Calu3 (cell line): ENCODE data around the gene EBF4. TPM values are rescaled to one million over a fixed set of nuclear protein-coding genes. Genes with fewer than 3 reads are reported as not detected.

Source experiments
- BruUV-seq: library from RNA; stranded (reverse); fragments of 400-500 nt; replicated peaks from 2 replicates; lab custom pipeline; 2021; lab: Mats Ljungman, UMichigan
- CTCF ChIA-PET: fragments of 300-600 bp; sonication (Branson Sonifier 250); formaldehyde crosslinking; loops from one replicate; lab custom pipeline; 2022; ENCODE audit warnings: antibody characterized with exemption; lab: Charles Lee
- DNase-seq: peaks from one replicate; pipeline ENCODE4 v3.0.0; 2022
- H3K27ac Mint-ChIP-seq: one replicate; pipeline ENCODE4 v1.8.0; 2022; ENCODE audit warnings: mixed read lengths; ENCODE audit not compliant: unreplicated experiment
- H3K27me3 Mint-ChIP-seq: one replicate; pipeline ENCODE4 v1.8.0; 2022; ENCODE audit warnings: mixed read lengths; ENCODE audit not compliant: unreplicated experiment
- H3K36me3 Mint-ChIP-seq: one replicate; pipeline ENCODE4 v1.8.0; 2022; ENCODE audit warnings: mild to moderate bottlenecking, moderate library complexity, mixed read lengths; ENCODE audit not compliant: insufficient read depth, unreplicated experiment
- H3K4me1 Mint-ChIP-seq: one replicate; pipeline ENCODE4 v1.8.0; 2022; ENCODE audit warnings: mild to moderate bottlenecking, low read depth, mixed read lengths; ENCODE audit not compliant: unreplicated experiment
- H3K4me3 Mint-ChIP-seq: one replicate; pipeline ENCODE4 v1.8.0; 2022; ENCODE audit warnings: mild to moderate bottlenecking, low read depth, moderate library complexity, mixed read lengths; ENCODE audit not compliant: unreplicated experiment
- H3K9me3 Mint-ChIP-seq: one replicate; pipeline ENCODE4 v1.8.0; 2022; ENCODE audit warnings: low read depth, mixed read lengths; ENCODE audit not compliant: unreplicated experiment
- CTCF ChIP-seq: fragments of 200-600 bp; IDR thresholded peaks from one replicate; pipeline ENCODE4 v1.8.0; 2022; ENCODE audit warnings: antibody characterized with exemption; ENCODE audit not compliant: unreplicated experiment
- intact Hi-C: fragments of 100-400 bp; cut with micrococcal nuclease; formaldehyde crosslinking; loops from one replicate; pipeline ENCODE4 v1.10.0; 2022; ENCODE audit not compliant: unreplicated experiment
- total RNA-seq: library from RNA; stranded (reverse); gene quantifications from 2 replicates; pipeline ENCODE4 v1.2.3, GENCODE V29; 2022

Gene EBF4
- total RNA-seq, 1 experiment from 2014 or later = 4.3 TPM

GRCh38 chr20:2796011-2796660 lies 103.6 kb downstream of the EBF4 start:
- H3K4me1 Mint-ChIP-seq = peaks cover 16% of the 10 kb centered on the region
- no peak for DNase-seq
- H3K36me3 Mint-ChIP-seq = peaks cover 11% of the 10 kb centered on the region
- H3K27ac Mint-ChIP-seq = no peak overlapping the region
- no peak for TF ChIP-seq CTCF
- peaks cover 99% of the 10 kb centered on the region for H3K27me3 Mint-ChIP-seq
- intact Hi-C loops = no loop called here
- H3K4me3 Mint-ChIP-seq = no peak overlapping the region
- H3K9me3 Mint-ChIP-seq = no peaks in the 10 kb centered on the region
- no TSS peak for BruUV-seq
- CTCF ChIA-PET = no interaction called here

DNA sequence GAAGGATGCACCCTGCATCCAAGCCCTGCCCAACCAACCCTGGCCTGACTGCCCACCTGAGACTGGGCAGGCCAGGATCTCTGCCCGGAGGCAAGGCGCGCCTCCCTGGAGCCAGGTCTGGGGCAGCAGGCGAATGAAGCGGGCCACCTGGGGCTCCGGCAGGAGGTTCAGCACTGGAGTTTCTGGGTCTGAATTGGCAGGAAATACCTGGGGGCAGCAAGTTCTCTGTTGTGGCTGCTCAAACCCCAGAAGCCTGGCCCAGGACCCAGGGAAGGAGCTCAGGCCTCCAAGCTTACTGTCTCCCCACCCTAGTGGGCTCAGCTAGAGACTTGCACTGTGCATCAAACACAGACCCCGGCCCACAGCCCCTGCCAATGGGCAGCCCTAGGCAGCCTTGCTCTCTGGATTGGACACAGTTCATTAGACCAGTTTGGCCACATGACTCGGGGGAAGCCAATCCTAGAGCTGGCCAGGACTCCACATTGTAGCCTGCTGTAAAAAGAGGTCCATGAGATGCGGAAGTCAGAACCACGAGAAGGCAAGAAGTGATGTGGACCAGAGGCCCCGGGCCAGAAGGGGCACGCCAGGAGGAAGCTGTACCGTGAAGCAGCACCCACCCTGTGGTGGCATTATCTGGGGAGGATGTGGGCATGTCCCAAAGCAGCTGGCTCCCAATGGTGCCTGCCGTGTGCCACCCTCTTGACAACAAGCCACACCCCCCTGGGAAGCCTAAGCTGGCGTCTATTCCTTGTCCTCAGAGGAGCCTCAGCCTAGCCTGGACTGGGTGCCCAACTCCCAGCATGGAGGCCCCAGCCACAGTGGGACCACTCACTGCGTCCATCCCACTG lies 104.8 kb downstream of the EBF4 start:
- peaks cover 20% of the 10 kb centered on the region for H3K4me1 Mint-ChIP-seq
- H3K4me3 Mint-ChIP-seq = no peak overlapping the region
- H3K27ac Mint-ChIP-seq = no peak overlapping the region
- TF ChIP-seq CTCF = no peak
- no peak for DNase-seq
- intact Hi-C loops = no loop called here
- no TSS peak for BruUV-seq
- CTCF ChIA-PET = no interaction called here
- peaks cover 11% of the 10 kb centered on the region for H3K36me3 Mint-ChIP-seq
- H3K9me3 Mint-ChIP-seq = no peaks in the 10 kb centered on the region
- H3K27me3 Mint-ChIP-seq = peaks cover 99% of the 10 kb centered on the region

DNA sequence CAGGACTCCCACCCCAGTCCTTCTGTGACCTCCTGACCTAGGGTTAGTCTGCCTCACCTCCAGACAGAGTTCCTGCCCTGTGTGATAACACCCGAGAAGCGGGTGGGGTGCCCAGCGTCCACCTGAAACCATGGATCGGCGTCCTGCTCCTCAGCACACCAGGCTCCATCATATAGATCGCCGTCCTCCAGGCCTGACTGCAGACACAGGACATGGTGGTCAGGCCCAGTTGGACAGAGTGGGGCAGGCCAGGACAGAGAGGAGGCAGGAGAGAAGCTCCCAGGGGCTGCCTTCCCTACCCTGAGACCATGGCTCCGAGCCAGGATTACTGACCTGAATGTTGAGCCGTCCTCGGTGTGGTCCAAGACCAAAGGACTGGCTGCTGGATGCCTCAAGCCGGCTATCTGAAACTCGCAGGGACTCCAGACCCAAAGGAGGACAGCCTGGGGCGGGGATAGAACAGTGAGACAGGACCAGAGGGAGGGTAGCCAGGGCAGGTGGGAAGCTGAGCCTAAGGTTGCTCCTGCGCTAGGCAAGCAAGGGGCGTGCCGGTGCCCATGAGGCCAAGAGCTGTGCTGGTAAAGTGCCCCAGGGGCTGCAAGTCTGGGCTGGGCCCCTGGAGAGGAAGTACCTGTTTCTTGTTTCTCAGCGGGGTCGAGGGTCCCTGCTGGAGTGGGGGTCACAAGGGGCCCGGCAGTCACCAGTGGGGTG lies 105.7 kb downstream of the EBF4 start:
- no TSS peak for BruUV-seq
- intact Hi-C loops = no loop called here
- Mint-ChIP-seq H3K9me3 (no peaks in the 10 kb centered on the region), H3K36me3 (peaks cover 11% of the 10 kb centered on the region), H3K4me1 (peaks cover 20% of the 10 kb centered on the region), H3K4me3 (no peak overlapping the region), H3K27me3 (peaks cover 99% of the 10 kb centered on the region), H3K27ac (no peak overlapping the region)
- no peak for TF ChIP-seq CTCF
- CTCF ChIA-PET = no interaction called here
- DNase-seq = no peak

- Mint-ChIP-seq H3K9me3 (no peaks in the 10 kb centered on the region), H3K4me1 (peaks cover 20% of the 10 kb centered on the region), H3K27me3 (peaks cover 99% of the 10 kb centered on the region), H3K27ac (no peak overlapping the region), H3K4me3 (no peak overlapping the region), H3K36me3 (peaks cover 11% of the 10 kb centered on the region)
- no peak for TF ChIP-seq CTCF
- no peak for DNase-seq
- no TSS peak for BruUV-seq
- intact Hi-C loops = no loop called here
- CTCF ChIA-PET = no interaction called here
Observed at GRCh38 chr20:2798814-2799213, 106.2 kb downstream of the EBF4 start.
